Upper lobe of right lung (tissue), 1 donor: ENCODE data around the gene ZNF536. TPM values are rescaled to one million over a fixed set of nuclear protein-coding genes. Genes with fewer than 3 reads are reported as not detected.

Source experiments
- ATAC-seq: fragments of 200-7000 bp; cut with Tn5 transposase; one replicate; pipeline ENCODE4 v1.9.1; 2020; ENCODE audit warnings: mild to moderate bottlenecking, moderate library complexity
- DNase-seq: peaks from one replicate; pipeline ENCODE4 v3.0.0-alpha.2; 2020
- H3K27ac ChIP-seq: fragments of 200-600 bp; one replicate; pipeline ENCODE4 v1.8.0; 2022
- H3K27me3 ChIP-seq: fragments of 200-600 bp; one replicate; pipeline ENCODE4 v1.8.0; 2022; ENCODE audit warnings: mild to moderate bottlenecking
- H3K36me3 ChIP-seq: fragments of 200-600 bp; one replicate; pipeline ENCODE4 v1.8.0; 2022
- H3K4me1 ChIP-seq: fragments of 200-600 bp; one replicate; pipeline ENCODE4 v1.8.0; 2022
- H3K4me3 ChIP-seq: fragments of 200-600 bp; one replicate; pipeline ENCODE4 v1.8.0; 2022; ENCODE audit warnings: mild to moderate bottlenecking
- H3K9me3 ChIP-seq: fragments of 200-600 bp; one replicate; pipeline ENCODE4 v1.8.0; 2022
- intact Hi-C: fragments of 100-400 bp; cut with DNase I; formaldehyde crosslinking; loops from one replicate; pipeline ENCODE4 v1.11.0; 2022
- long read RNA-seq: library from polyadenylated mRNA; unstranded; transcript quantifications from one replicate; pipeline ENCODE4 v2.0.0, GENCODE V29; 2021
- total RNA-seq: library from RNA; stranded (reverse); fragmentation: NEBNext Ultra II Directional; extraction: Animal tissue kit (Norgen Biotek cat#: 25700); gene quantifications from one replicate; pipeline ENCODE4 v1.2.1, GENCODE V29; 2021
- TF ChIP-seq, protein P1 (sequence below): fragments of 200-600 bp; IDR thresholded peaks from one replicate; pipeline ENCODE4 v1.8.0; 2022; ENCODE audit warnings: antibody characterized with exemption
- donor health status: DM: no; HTN: yes; CAD: no; lungs with severe emphysema.

Gene ZNF536
- total RNA-seq = 0.09 TPM
- long read RNA-seq = 0 reads

DNA sequence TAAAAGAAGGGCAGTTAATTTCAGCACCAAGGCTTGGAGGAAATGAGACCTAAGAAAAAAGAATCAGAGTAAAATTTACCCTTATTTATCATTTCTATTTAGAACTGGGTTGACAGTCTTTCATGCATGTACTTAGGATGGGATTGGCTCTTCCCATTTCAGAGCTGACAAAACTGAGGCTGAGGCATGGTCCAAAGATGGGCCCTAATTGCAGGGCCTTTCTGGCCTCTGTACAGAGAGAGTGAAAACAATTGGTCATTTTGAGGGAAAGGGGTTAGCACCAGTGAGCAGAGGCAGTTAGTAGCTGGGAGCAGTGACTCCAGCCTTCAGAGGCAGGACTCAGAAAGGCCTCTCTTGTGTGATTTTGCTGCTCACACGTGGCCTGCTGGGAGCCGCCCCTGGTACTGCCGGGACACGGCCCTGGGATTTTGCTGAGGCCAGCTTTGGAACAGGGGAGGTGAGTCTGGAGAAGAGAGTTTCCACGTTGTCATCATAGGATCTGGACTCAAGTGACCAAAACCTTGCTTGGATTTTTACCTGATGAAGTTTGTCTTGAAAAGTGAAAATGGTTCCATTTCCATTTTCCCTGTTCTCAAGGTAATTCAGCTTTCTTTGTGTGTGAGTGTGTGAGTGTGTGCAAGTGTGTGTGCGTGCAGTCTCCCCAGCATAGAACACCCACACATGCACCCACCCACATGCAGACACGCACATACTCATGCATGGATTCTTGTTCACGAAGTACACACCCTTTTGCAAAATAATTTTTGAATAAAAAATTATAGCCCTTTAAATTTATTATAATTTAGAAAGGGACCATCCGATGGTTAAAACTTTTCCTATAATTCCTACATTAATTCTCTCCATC, at the start of gene ZNF536:
Gene ZNF536, plus strand, starts transcription at position 425 of the 865 bp plus-strand sequence. CDS start 71,179 bp downstream, outside the sequence.
- TF ChIP-seq, protein P1, sequence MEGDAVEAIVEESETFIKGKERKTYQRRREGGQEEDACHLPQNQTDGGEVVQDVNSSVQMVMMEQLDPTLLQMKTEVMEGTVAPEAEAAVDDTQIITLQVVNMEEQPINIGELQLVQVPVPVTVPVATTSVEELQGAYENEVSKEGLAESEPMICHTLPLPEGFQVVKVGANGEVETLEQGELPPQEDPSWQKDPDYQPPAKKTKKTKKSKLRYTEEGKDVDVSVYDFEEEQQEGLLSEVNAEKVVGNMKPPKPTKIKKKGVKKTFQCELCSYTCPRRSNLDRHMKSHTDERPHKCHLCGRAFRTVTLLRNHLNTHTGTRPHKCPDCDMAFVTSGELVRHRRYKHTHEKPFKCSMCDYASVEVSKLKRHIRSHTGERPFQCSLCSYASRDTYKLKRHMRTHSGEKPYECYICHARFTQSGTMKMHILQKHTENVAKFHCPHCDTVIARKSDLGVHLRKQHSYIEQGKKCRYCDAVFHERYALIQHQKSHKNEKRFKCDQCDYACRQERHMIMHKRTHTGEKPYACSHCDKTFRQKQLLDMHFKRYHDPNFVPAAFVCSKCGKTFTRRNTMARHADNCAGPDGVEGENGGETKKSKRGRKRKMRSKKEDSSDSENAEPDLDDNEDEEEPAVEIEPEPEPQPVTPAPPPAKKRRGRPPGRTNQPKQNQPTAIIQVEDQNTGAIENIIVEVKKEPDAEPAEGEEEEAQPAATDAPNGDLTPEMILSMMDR = no peak
- H3K36me3 ChIP-seq = no peaks in the 10 kb centered on the region
- ATAC-seq = no peak
- no peaks in the 10 kb centered on the region for H3K4me1 ChIP-seq
- H3K4me3 ChIP-seq = no peak within 1 kb of the TSS
- no peak for DNase-seq
- no peaks in the 10 kb centered on the region for H3K9me3 ChIP-seq
- intact Hi-C loops = no loop called here
- H3K27me3 ChIP-seq = peaks cover 39% of the 10 kb centered on the region
- no peak within 1 kb of the TSS for H3K27ac ChIP-seq

DNA sequence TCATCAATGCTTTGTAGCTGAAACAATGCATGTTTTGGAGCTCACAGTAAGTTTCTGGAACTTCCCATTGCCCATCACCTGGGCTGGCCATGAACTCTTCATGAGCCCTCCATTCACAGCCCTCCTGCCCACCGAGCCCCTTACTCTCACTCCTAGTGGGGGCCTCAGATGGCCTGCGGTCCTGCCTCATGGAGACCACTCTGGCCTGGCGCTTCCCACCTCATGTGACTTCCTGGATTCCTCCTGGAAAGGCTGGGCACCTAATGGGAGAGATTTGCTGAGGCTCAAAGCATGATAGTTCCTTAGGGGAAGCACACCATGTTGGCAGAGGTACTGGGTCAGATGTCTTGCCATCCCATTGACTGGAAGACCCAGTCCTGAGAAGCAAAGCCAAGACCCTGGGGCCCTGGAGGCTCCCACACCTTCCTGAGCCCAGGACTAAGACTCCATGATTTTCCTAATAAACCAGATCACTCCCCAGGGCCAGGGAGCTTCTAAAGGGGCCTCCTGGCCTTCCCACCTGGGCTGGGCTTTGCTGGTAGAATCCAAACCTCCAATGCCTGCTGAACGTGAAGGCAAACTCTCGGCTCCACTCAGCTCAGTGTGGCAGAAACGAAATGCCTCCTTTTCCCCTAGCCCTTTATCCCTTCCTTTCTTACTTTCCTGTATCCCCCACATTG, 49.4 kb upstream of the ZNF536 start:
- Histone ChIP-seq H3K9me3 (no peaks in the 10 kb centered on the region), H3K27me3 (no peaks in the 10 kb centered on the region), H3K4me1 (no peaks in the 10 kb centered on the region), H3K36me3 (no peaks in the 10 kb centered on the region), H3K4me3 (no peak overlapping the region), H3K27ac (no peak overlapping the region)
- TF ChIP-seq, protein P1 = no peak
- intact Hi-C loops = no loop called here
- ATAC-seq = no peak
- no peak for DNase-seq

DNA sequence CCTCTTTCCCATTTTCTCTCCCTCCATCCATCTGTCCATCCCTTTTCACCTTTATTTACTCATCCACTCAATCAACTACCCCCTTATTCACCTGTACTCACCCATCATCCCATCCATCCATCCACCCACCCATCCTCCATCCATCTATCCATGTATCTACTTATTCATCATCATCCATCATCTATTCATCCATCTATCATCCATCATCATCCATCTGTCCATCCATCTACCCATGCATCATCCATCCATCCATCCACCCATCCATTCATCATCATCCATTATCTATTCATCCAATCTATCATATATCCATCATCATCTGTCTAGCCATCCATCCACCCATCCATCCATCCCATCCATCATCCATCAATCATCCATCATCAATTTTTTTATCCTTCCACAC, 48.3 kb upstream of the ZNF536 start:
- no peak for DNase-seq
- intact Hi-C loops = no loop called here
- Histone ChIP-seq H3K4me3 (no peak overlapping the region), H3K36me3 (no peaks in the 10 kb centered on the region), H3K27ac (no peak overlapping the region), H3K4me1 (no peaks in the 10 kb centered on the region), H3K9me3 (no peaks in the 10 kb centered on the region), H3K27me3 (no peaks in the 10 kb centered on the region)
- ATAC-seq = no peak
- TF ChIP-seq, protein P1 = no peak

DNA sequence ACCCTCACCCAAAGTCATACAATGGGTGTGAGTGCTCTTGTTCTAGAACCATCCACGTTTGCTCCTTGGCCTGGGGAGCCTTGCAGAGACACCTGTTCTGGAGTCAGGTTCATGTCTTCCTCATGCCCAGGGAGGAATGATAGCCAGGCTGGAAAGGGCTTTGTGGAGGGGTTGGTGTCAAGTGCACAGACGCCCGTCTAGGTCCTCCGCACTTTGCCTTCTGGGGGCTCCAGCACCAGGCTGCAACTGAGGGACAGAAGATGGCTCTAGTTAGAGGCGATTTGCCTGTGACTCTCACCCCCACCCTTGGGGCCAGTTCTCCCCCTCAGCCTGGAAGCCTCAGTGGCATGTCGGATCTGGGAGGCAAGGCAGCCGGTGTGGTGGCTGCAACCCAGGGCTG, 47.2 kb upstream of the ZNF536 start:
- H3K36me3 ChIP-seq = no peaks in the 10 kb centered on the region
- no peak overlapping the region for H3K4me3 ChIP-seq
- intact Hi-C loops = no loop called here
- H3K9me3 ChIP-seq = no peaks in the 10 kb centered on the region
- no peaks in the 10 kb centered on the region for H3K4me1 ChIP-seq
- ATAC-seq (no peak), DNase-seq (no peak)
- TF ChIP-seq, protein P1 = no peak
- no peaks in the 10 kb centered on the region for H3K27me3 ChIP-seq
- no peak overlapping the region for H3K27ac ChIP-seq

DNA sequence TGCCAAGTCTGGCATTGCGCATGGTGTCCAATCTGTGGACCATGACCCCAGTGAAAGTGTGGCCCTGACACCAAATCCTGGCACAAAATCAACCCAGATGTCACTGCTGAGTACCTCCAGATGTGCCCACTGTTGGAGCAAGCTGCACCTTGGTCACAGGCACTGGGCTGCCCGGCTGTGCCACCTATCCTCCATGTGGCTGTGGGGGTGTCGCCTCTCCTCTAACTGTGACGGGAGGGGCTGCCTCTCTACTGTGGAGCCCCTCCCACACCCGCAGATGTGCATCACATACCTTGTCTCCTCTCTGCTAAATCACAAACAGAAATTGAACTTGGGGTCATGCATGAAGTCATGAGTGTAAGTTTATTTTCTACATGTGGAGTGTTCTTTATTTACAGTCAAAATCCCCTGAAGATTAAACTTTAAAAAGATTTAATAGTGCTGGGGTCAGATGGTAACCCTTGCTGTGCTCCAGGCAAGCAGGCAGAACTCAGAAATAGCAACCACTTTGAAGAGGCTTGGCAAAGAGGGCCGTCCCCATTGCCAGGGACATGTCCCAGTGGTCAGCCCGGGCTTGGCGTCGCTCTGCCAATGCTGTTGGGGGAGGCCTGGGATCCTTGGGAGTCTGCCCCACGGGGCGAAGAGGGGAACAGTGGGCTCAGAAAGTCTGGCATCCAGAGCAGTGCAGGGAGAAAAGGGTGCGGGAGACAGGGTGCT, 46.4 kb upstream of the ZNF536 start:
- TF ChIP-seq, protein P1 = no peak
- no peaks in the 10 kb centered on the region for H3K4me1 ChIP-seq
- no peak overlapping the region for H3K4me3 ChIP-seq
- H3K27ac ChIP-seq = no peak overlapping the region
- no peak for ATAC-seq
- intact Hi-C loops = no loop called here
- no peaks in the 10 kb centered on the region for H3K27me3 ChIP-seq
- DNase-seq = no peak
- no peaks in the 10 kb centered on the region for H3K9me3 ChIP-seq
- H3K36me3 ChIP-seq = no peaks in the 10 kb centered on the region
